ENCODE data around the gene SKOR2. TPM values are rescaled to one million over a fixed set of nuclear protein-coding genes. Genes with fewer than 3 reads are reported as not detected.
"Not testable (repeated sequence)": the region's sequence is repeated elsewhere in the genome, so short reads cannot be mapped to it uniquely, and the experiment has no call there.

SKOR2 gene
- total and polyA plus RNA-seq, 2 of the 13 experiments (the other 11 are each of a cell fraction or from before 2014, with no cell fraction given), result not detected

DNA sequence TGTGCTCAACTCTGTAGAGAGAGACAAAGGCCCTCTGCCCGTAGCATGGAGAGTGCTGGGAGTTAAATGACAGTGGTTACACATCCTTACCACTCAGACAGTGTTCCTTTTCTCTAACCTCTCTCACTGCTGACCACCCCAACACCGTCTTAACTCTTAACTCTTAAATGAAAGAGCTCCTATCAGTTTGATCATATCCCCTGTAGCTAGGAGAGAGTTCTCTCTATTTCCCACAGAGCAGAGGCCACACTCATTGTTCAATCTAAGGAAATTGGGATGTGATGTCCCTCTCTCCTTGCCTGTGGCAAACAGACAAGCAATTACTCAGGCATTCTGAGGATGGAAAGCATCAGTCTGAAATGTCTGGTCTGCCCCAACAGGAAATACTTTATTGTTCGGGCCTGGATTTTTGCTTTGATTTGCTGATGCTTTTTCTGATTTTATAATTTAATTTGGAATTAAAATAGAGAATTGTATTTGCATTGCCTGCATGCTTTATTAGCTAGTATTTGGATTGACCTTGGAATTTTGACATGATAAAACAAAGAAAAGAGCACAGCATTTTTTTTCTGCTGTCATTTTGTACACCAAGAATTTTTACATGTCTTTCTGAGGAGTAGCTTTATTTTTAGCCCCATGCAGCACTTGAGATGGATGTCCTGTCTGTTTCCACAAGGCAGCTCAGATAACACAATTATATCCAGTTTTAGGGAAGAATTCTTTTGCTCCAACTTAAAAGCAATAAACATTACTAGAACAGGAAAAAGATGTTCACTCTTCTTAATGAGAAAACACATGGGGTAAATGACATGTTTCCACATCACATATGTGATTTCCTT lies 47.6 kb downstream of the SKOR2 start:
- ChIA-PET CTCF (ENCODE audit: low intra/inter-chr PET ratio, low total read pairs) (interaction anchor here (2.5 to 3.1 kb wide), 2 partner anchors 103 to 154 kb away, joined by 13 to 50 read pairs; no protein-coding TSS in a partner anchor), POLR2A (interaction anchor here (1.8 kb wide), 1 partner anchor 54 kb away, joined by 5 read pairs; the partner anchor contains the start of gene HDHD2)
- H3K27me3 ChIP-seq (ENCODE audit: control insufficient read depth in 1 of 2, insufficient read depth in 2 of 2, low read length in 2 of 2), result peaks cover 0 to 3% of the 10 kb centered on the region in 2 experiments; a peak in 1 of 5 replicates
- H3K9me3 ChIP-seq (ENCODE audit: low read length), result no peaks in the 10 kb centered on the region
- ATAC-seq, result no peak
- no TSS peak for BruUV-seq (replicated peaks)
- H3K4me1 ChIP-seq (ENCODE audit: insufficient read depth, low read length), result no peaks in the 10 kb centered on the region
- H3K36me3 ChIP-seq (replicated peaks in 1 of 2; ENCODE audit: control insufficient read depth in 1 of 2, insufficient read depth in 2 of 2, low read length in 2 of 2), result no peaks in the 10 kb centered on the region
- no peak overlapping the region for H3K27ac ChIP-seq (ENCODE audit: extremely low read length, insufficient read depth, low read length)
- H3K4me3 ChIP-seq (replicated peaks in 1 of 3; ENCODE audit: insufficient read depth in 1 of 3, low read depth in 2 of 3, low read length in 3 of 3), result no peak overlapping the region
- no peak overlapping the region for H2AFZ ChIP-seq (ENCODE audit: low read length)
- WGBS (ENCODE audit: low lambda C conversion rate), result 0% methylated on average over 3 of the region's 3 CpGs
- no peak overlapping the region for H3K9ac ChIP-seq (ENCODE audit: insufficient read depth, low read depth, low read length)
- no peaks in the 10 kb centered on the region for H4K20me1 ChIP-seq (ENCODE audit: insufficient read depth, low read length)
- H3K4me2 ChIP-seq (ENCODE audit: low read depth, low read length), result no peak overlapping the region
- H3K79me2 ChIP-seq (ENCODE audit: insufficient read depth, low read length), result no peaks in the 10 kb centered on the region
- DNase-seq (ENCODE audit: low spot score), result no peak
- TF ChIP-seq RAD51 (IDR thresholded peaks at IDR 0.05; ENCODE audit: borderline replicate concordance) (no peak), ZNF282 (IDR thresholded peaks at IDR 0.05; ENCODE audit: partially characterized antibody) (no peak), DNMT3B (CRISPR knock-in tag; conservative IDR thresholded peaks at IDR 0.05) (no peak), YY1 (IDR thresholded peaks at IDR 0.05; ENCODE audit: insufficient read depth, insufficient replicate concordance, low read depth, low read length) (no peak), ZNF24 (IDR thresholded peaks at IDR 0.05) (no peak), ESRRA (CRISPR knock-in tag; IDR thresholded peaks at IDR 0.05; ENCODE audit: low read depth) (no peak), CBX2 (IDR thresholded peaks at IDR 0.05; ENCODE audit: low read depth, low read length) (no peak), CBX2 (CRISPR knock-in tag; IDR thresholded peaks at IDR 0.05; ENCODE audit: low read depth) (no peak)
- intact Hi-C loops (cut with micrococcal nuclease; ENCODE audit: unreplicated experiment), result no loop called here
- FAIRE-seq, result no peak
- in situ Hi-C loops (cut with HindIII; ENCODE audit: extremely low pct_ligation_motif_present, low pct_unique_long_range_greater_than_20kb), result no loop called here

DNA sequence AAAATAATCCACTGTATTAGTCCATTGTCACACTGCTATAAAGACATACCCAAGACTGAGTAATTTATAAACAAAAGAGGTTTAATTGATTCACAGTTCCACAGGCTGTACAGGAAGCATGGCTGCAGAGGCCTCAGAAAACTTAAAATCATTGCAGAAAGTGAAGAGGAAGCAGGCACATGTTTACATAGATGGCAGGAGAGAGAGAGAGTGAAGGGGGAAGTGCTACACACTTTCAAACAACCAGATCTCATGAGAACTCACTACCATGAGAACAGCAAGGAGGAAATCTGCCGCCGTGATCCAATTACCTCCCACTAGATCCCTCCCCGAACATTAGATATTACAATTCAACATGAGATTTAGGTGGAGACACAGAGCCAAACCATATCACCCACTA lies 55.5 kb downstream of the SKOR2 start:
- H3K27ac ChIP-seq (ENCODE audit: extremely low read length, insufficient read depth, low read length); H3K79me2 ChIP-seq (ENCODE audit: insufficient read depth, low read length); H3K9ac ChIP-seq (ENCODE audit: insufficient read depth, low read depth, low read length); H3K4me3 ChIP-seq (replicated peaks in 1 of 3; ENCODE audit: insufficient read depth in 1 of 3, low read depth in 2 of 3, low read length in 3 of 3); POLR2A ChIA-PET; H3K4me1 ChIP-seq (ENCODE audit: insufficient read depth, low read length); DNase-seq (ENCODE audit: low spot score); CTCF ChIA-PET (ENCODE audit: low intra/inter-chr PET ratio, low total read pairs); in situ Hi-C loops (cut with HindIII; ENCODE audit: extremely low pct_ligation_motif_present, low pct_unique_long_range_greater_than_20kb); H3K36me3 ChIP-seq (replicated peaks in 1 of 2; ENCODE audit: control insufficient read depth in 1 of 2, insufficient read depth in 2 of 2, low read length in 2 of 2); FAIRE-seq; H4K20me1 ChIP-seq (ENCODE audit: insufficient read depth, low read length); H3K27me3 ChIP-seq (ENCODE audit: control insufficient read depth in 1 of 2, insufficient read depth in 2 of 2, low read length in 2 of 2); ATAC-seq; H2AFZ ChIP-seq (ENCODE audit: low read length); H3K9me3 ChIP-seq (ENCODE audit: low read length); BruUV-seq (replicated peaks); H3K4me2 ChIP-seq (ENCODE audit: low read depth, low read length); intact Hi-C loops (cut with micrococcal nuclease; ENCODE audit: unreplicated experiment): not testable (repeated sequence)
- WGBS (ENCODE audit: low lambda C conversion rate), result 78% methylated on average over 3 of the region's 3 CpGs

Data from HepG2 (cell line).